Endothelial cell of umbilical vein (primary cell): ENCODE data around the gene PACSIN2. TPM values are rescaled to one million over a fixed set of nuclear protein-coding genes. Genes with fewer than 3 reads are reported as not detected.

ENCODE experiments used
- BruUV-seq: library from RNA; stranded (reverse); fragments of 400-500 nt; replicated peaks from 2 replicates; lab custom pipeline; 2021; lab: Mats Ljungman, UMichigan
- CTCF ChIA-PET: fragments of 300-600, 350-600 bp; sonication (Branson Sonifier 250); formaldehyde crosslinking; loops from one replicate; lab custom pipeline; 2021; ENCODE audit warnings: antibody characterized with exemption, inconsistent platforms; lab: Charles Lee
- POLR2A ChIA-PET: fragments of 300-600, 350-600 bp; sonication (Branson Sonifier 250); formaldehyde crosslinking; loops from one replicate; lab custom pipeline; 2021; ENCODE audit warnings: antibody characterized with exemption, inconsistent platforms; lab: Charles Lee
- DNase-seq: peaks from one replicate; pipeline ENCODE4 v3.0.0-alpha.2; 2011; ENCODE audit warnings: low read depth, low spot score
- FAIRE-seq: peaks from 2 replicates; lab custom pipeline; 2011; peaks lifted over from hg19 to GRCh38; lab: Jason Lieb, UNC
- H2AFZ ChIP-seq: 2 replicates; pipeline ENCODE4 v1.6.0; 2012; ENCODE audit warnings: low read depth, low read length, control low read depth, inconsistent platforms
- H3K27ac ChIP-seq: 2 replicates; pipeline ENCODE4 v1.5.1; 2011; ENCODE audit warnings: low read depth, mild to moderate bottlenecking, control low read depth, low read length, moderate library complexity; ENCODE audit not compliant: insufficient read depth
- H3K27me3 ChIP-seq, 2 experiments: 2 replicates each; pipeline versions ENCODE4 v1.6.0 to v1.6.1; 2011; ENCODE audit warnings: low read length in 2 of 2, mixed read lengths in 1 of 2; ENCODE audit not compliant: control insufficient read depth in 2 of 2, insufficient read depth in 2 of 2
- H3K36me3 ChIP-seq, 2 experiments: 2 replicates in 1 of 2; 3 replicates in 1 of 2; pipeline ENCODE4 v1.5.1; 2011; ENCODE audit warnings: low read length in 2 of 2, mild to moderate bottlenecking in 1 of 2, moderate library complexity in 1 of 2; ENCODE audit not compliant: control insufficient read depth in 2 of 2, insufficient read depth in 2 of 2; ENCODE audit errors: extremely low read depth in 1 of 2
- H3K4me1 ChIP-seq: 3 replicates; pipeline ENCODE4 v1.5.1; 2011; ENCODE audit warnings: mild to moderate bottlenecking, low read length; ENCODE audit not compliant: control insufficient read depth, insufficient read depth; ENCODE audit errors: extremely low read depth
- H3K4me2 ChIP-seq: 2 replicates; pipeline ENCODE4 v1.6.1; 2011; ENCODE audit warnings: low read length, control low read depth, mixed read lengths; ENCODE audit not compliant: insufficient read depth
- H3K4me3 ChIP-seq, 3 experiments: fragments of 200-600 bp in 1 of 3; sonication (generic), shearing (Covaris generic) in 1 of 3; replicated peaks in 1 of 3; 2 replicates each; pipeline ENCODE4 v1.5.1; 2011 to 2016; ENCODE audit warnings: control low read depth in 3 of 3, low read length in 3 of 3, mild to moderate bottlenecking in 2 of 3, inconsistent platforms in 1 of 3, low read depth in 1 of 3, moderate library complexity in 1 of 3; ENCODE audit not compliant: insufficient read depth in 1 of 3
- H3K79me2 ChIP-seq: 2 replicates; pipeline ENCODE4 v1.6.0; 2012; ENCODE audit warnings: low read length, inconsistent platforms; ENCODE audit not compliant: control insufficient read depth, insufficient read depth
- H3K9ac ChIP-seq: replicated peaks from 2 replicates; pipeline ENCODE3; 2011; ENCODE audit warnings: low read length, control low read depth; ENCODE audit not compliant: insufficient read depth; ENCODE audit errors: extremely low read depth
- H3K9me1 ChIP-seq: replicated peaks from 3 replicates; pipeline ENCODE4 v1.6.0; 2011; ENCODE audit warnings: mild to moderate bottlenecking, low read length; ENCODE audit not compliant: control insufficient read depth, insufficient read depth; ENCODE audit errors: extremely low read depth
- H3K9me3 ChIP-seq: replicated peaks from 2 replicates; pipeline ENCODE4 v1.5.1; 2012; ENCODE audit warnings: low read length, inconsistent platforms; ENCODE audit not compliant: control insufficient read depth, insufficient read depth
- H4K20me1 ChIP-seq: replicated peaks from 2 replicates; pipeline ENCODE3; 2011; ENCODE audit warnings: mild to moderate bottlenecking, low read length; ENCODE audit not compliant: control insufficient read depth, insufficient read depth; ENCODE audit errors: extremely low read depth
- CTCF ChIP-seq, 2 donors: IDR thresholded peaks; 1 replicate in 1 of 2; 2 replicates in 1 of 2; pipeline ENCODE4 v1.5.1; 2011; ENCODE audit warnings: low read length in 2 of 2, mild to moderate bottlenecking in 2 of 2, moderate library complexity in 2 of 2, control low read depth in 1 of 2, inconsistent platforms in 1 of 2, low read depth in 1 of 2; ENCODE audit not compliant: insufficient read depth in 1 of 2; ENCODE audit errors: extremely low read depth in 1 of 2
- EZH2 ChIP-seq: IDR thresholded peaks from 2 replicates; pipeline ENCODE4 v1.6.1; 2012; ENCODE audit warnings: borderline replicate concordance, low read depth, mild to moderate bottlenecking, moderate library complexity, low read length, inconsistent platforms; ENCODE audit not compliant: severe bottlenecking
- FOS ChIP-seq: IDR thresholded peaks from 2 replicates; pipeline ENCODE4 v1.6.1; 2011; ENCODE audit warnings: mild to moderate bottlenecking, low read length, moderate library complexity, borderline replicate concordance; ENCODE audit not compliant: insufficient read depth
- GATA2 ChIP-seq: IDR thresholded peaks from 2 replicates; pipeline ENCODE4 v1.7.0; 2011; ENCODE audit warnings: low read depth, mild to moderate bottlenecking, moderate library complexity, mixed read lengths, low read length; ENCODE audit not compliant: insufficient read length, insufficient read depth
- JUN ChIP-seq: IDR thresholded peaks from 2 replicates; pipeline ENCODE4 v1.6.1; 2011; ENCODE audit warnings: borderline replicate concordance, low read depth; ENCODE audit not compliant: insufficient read length, insufficient read depth
- MAX ChIP-seq: IDR thresholded peaks from 2 replicates; pipeline ENCODE4 v1.6.1; 2011; ENCODE audit not compliant: insufficient read depth, insufficient read length
- MYC ChIP-seq: IDR thresholded peaks from one replicate; pipeline ENCODE4 v1.6.1; 2011; ENCODE audit warnings: mild to moderate bottlenecking, low read depth, low read length
- POLR2A ChIP-seq: IDR thresholded peaks from 2 replicates; pipeline ENCODE4 v1.6.1; 2012; ENCODE audit warnings: low read depth, mild to moderate bottlenecking, control low read depth, low read length
- POLR2AphosphoS5 ChIP-seq: IDR thresholded peaks from 2 replicates; pipeline ENCODE4 v1.6.1; 2012; ENCODE audit warnings: low read depth, mild to moderate bottlenecking, control low read depth, low read length, moderate library complexity; ENCODE audit not compliant: insufficient read depth
- dilution Hi-C: fragments of 300-500 bp; cut with MboI; formaldehyde crosslinking; loops from one replicate; pipeline ENCODE4 v1.15.0; 2019; ENCODE audit warnings: low sequenced_read_pairs; ENCODE audit not compliant: extremely low pct_ligation_motif_present
- intact Hi-C: fragments of 100-400 bp; cut with micrococcal nuclease; formaldehyde crosslinking; loops from one replicate; pipeline ENCODE4 v1.10.0; 2022
- polyA plus RNA-seq, 4 experiments: library from polyadenylated mRNA; depleted of rRNA in 3 of 4; stranded (reverse) in 3 of 4; unstranded in 1 of 4; fragments of >200 nt; gene quantifications; 2 replicates each; pipeline versions ENCODE4 v1.2.1 to v1.2.3, GENCODE V29; 2011 to 2012; ENCODE audit warnings: missing spikeins in 1 of 4
- total RNA-seq: library from RNA; stranded (reverse); gene quantifications from 2 replicates; pipeline ENCODE4 v1.2.3, GENCODE V29; 2021

PACSIN2 gene
- total and polyA plus RNA-seq, 2 donors (not counting 3 experiments of a cell fraction or from before 2014, with no cell fraction given), result 46.2 to 64.5 TPM

GRCh38 chr22:43011079-43011478, 3.9 kb downstream of the PACSIN2 start:
- no peaks in the 10 kb centered on the region for H3K36me3 ChIP-seq
- no peak overlapping the region for H3K4me2 ChIP-seq
- POLR2A ChIA-PET, result no interaction called here
- no peaks in the 10 kb centered on the region for H3K9me1 ChIP-seq
- no peaks in the 10 kb centered on the region for H3K27me3 ChIP-seq
- TF ChIP-seq MAX (no peak), GATA2 (no peak), JUN (no peak), CTCF (IDR thresholded peaks at IDR 0.05; ENCODE audit: extremely low read depth in 1 of 2, insufficient read depth in 1 of 2, low read depth in 1 of 2, low read length in 2 of 2) (no peak), POLR2A (no peak), EZH2 (no peak), FOS (no peak), POLR2AphosphoS5 (no peak), MYC (no peak)
- H3K79me2 ChIP-seq, result peaks cover 70% of the 10 kb centered on the region
- no peak for FAIRE-seq
- H3K9ac ChIP-seq, result no peak overlapping the region
- no TSS peak for BruUV-seq
- no peak for DNase-seq
- H3K4me1 ChIP-seq, result peaks cover 25% of the 10 kb centered on the region
- H4K20me1 ChIP-seq, result no peaks in the 10 kb centered on the region
- H2AFZ ChIP-seq, result no peak overlapping the region
- H3K4me3 ChIP-seq, result no peak overlapping the region
- CTCF ChIA-PET, result no interaction called here
- H3K27ac ChIP-seq, result no peak overlapping the region
- no peaks in the 10 kb centered on the region for H3K9me3 ChIP-seq
- dilution Hi-C loops (no loop called here), intact Hi-C loops (loop anchor here (5.0 kb wide), 1 partner anchor 79 kb away; no protein-coding TSS in a partner anchor)
